ENCODE data around the gene FBXO2.

Gene FBXO2

GRCh38 chr1:11671205-11671543 lies 16.9 kb upstream of the FBXO2 start:
- peaks cover 0 to 57% (median 41%) of the 10 kb centered on the region in 11 experiments; a peak in 17 of 22 replicates for H4K20me1 ChIP-seq
- H3K4me2 ChIP-seq, result peak overlapping the region in 2 of 11 experiments; percentile 24 to 29; a peak in 2 of 22 replicates
- peaks cover 19 to 41% (median 26%) of the 10 kb centered on the region in 10 experiments for H3K4me1 ChIP-seq
- H3K9me3 ChIP-seq (replicated peaks in 1 of 11), result no peaks in the 10 kb centered on the region
- no peak overlapping the region for H3K27ac ChIP-seq
- H3K27me3 ChIP-seq, result no peaks in the 10 kb centered on the region
- peaks cover 50 to 87% (median 75%) of the 10 kb centered on the region in 11 experiments for H3K36me3 ChIP-seq
- no peak overlapping the region for H3K4me3 ChIP-seq
- H3K9ac ChIP-seq, result no peak overlapping the region
- no peak for TF ChIP-seq Cebpa-rat (IDR thresholded peaks at IDR 0.05)

- Histone ChIP-seq H3K4me1 (peaks cover 19 to 45% (median 30%) of the 10 kb centered on the region in 10 experiments), H3K9me3 (replicated peaks in 1 of 11) (no peaks in the 10 kb centered on the region), H3K36me3 (peaks cover 45 to 82% (median 70%) of the 10 kb centered on the region in 11 experiments), H3K4me3 (no peak overlapping the region), H3K9ac (no peak overlapping the region; a peak in 1 of 22 replicates), H3K27ac (no peak overlapping the region; a peak in 1 of 22 replicates), H4K20me1 (peaks cover 0 to 53% (median 37%) of the 10 kb centered on the region in 11 experiments; a peak in 17 of 22 replicates), H3K27me3 (no peaks in the 10 kb centered on the region), H3K4me2 (peak overlapping the region in 3 of 11 experiments; percentile 26 to 65 (median 48); a peak in 4 of 22 replicates)
- no peak for TF ChIP-seq Cebpa-rat (IDR thresholded peaks at IDR 0.05)
Measured at GRCh38 chr1:11670747-11671146, 16.5 kb upstream of the FBXO2 start.

DNA sequence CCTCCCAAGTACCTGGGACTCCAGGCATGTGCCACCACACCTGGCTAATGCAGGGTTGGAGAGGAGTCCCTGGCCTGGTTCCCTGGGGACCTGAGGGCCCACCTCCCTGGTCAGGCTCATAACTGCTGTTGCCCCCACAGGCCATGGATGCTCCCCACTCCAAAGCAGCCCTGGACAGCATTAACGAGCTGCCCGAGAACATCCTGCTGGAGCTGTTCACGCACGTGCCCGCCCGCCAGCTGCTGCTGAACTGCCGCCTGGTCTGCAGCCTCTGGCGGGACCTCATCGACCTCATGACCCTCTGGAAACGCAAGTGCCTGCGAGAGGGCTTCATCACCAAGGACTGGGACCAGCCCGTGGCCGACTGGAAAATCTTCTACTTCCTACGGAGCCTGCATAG lies 14.3 kb upstream of the FBXO2 start:
- peak overlapping the region in 3 of 11 experiments; percentile 2 to 39 (median 7); a peak in 3 of 22 replicates for H3K9ac ChIP-seq
- H3K4me3 ChIP-seq, result no peak overlapping the region
- no peak overlapping the region for H3K27ac ChIP-seq
- peak overlapping the region in 6 of 11 experiments; percentile 32 to 49 (median 38); a peak in 10 of 22 replicates for H3K4me2 ChIP-seq
- H3K4me1 ChIP-seq, result peaks cover 24 to 58% (median 43%) of the 10 kb centered on the region in 10 experiments
- peaks cover 0 to 32% (median 22%) of the 10 kb centered on the region in 11 experiments; a peak in 15 of 22 replicates for H4K20me1 ChIP-seq
- H3K27me3 ChIP-seq, result no peaks in the 10 kb centered on the region
- H3K9me3 ChIP-seq (replicated peaks in 1 of 11), result no peaks in the 10 kb centered on the region
- peaks cover 25 to 60% (median 48%) of the 10 kb centered on the region in 11 experiments for H3K36me3 ChIP-seq
- no peak for TF ChIP-seq Cebpa-rat (IDR thresholded peaks at IDR 0.05)

DNA sequence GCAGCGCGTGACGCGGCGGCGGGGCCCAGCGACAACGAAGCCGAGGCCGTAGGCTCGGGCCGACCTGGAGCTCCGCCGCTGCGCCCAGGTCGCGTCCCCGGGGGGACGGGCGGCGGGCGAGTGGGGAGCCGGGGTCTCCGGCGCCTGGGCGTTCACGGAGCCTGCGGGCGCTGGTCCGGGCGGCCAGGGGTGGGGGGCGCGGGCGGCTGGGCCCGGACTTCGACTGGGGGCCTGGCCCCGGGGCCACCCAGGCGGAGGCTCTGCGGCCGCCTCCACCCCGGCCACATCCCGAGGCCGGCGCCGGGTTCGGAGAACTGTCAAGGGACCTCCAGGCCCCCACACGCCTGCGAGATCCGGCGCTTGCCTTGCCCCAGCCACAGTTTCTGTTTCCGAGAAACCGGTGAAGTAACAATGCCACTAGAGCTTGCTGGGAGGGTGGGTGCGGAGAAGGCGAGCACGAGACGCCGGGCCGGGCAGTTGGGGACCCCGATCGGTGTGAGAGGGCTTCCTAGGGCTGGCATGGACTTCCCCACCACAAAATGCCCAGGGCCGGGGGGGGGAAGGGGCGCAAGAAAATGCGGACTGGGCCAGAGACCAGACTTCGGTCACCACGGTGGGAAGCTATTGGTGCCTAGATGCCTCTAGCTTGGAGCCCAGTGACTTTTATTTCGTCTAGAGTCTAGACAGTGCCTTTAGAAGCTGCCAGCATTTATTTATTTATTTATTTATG lies 10.3 kb upstream of the FBXO2 start:
- H3K4me2 ChIP-seq, result peak overlapping the region; percentile 79 to 94 (median 89)
- peaks cover 0 to 18% (median 6%) of the 10 kb centered on the region in 11 experiments; a peak in 5 of 22 replicates for H4K20me1 ChIP-seq
- H3K4me3 ChIP-seq, result peak overlapping the region; percentile 57 to 76 (median 66)
- peak overlapping the region; percentile 74 to 92 (median 81) for H3K27ac ChIP-seq
- peaks cover 5 to 64% (median 52%) of the 10 kb centered on the region in 10 experiments; a peak in 17 of 20 replicates for H3K4me1 ChIP-seq
- no peaks in the 10 kb centered on the region for H3K27me3 ChIP-seq
- H3K36me3 ChIP-seq, result peaks cover 8 to 50% (median 18%) of the 10 kb centered on the region in 11 experiments; a peak in 20 of 22 replicates
- H3K9me3 ChIP-seq (replicated peaks in 1 of 11), result no peaks in the 10 kb centered on the region
- H3K9ac ChIP-seq, result peak overlapping the region; percentile 77 to 89 (median 86)
- TF ChIP-seq Cebpa-rat (IDR thresholded peaks at IDR 0.05), result peak in 2 of 11 experiments; percentile 10 to 57; a peak in 1 of 22 replicates

GRCh38 chr1:11661103-11661502 lies 6.9 kb upstream of the FBXO2 start:
- Histone ChIP-seq H3K4me2 (no peak overlapping the region), H3K27ac (no peak overlapping the region), H3K4me3 (no peak overlapping the region), H4K20me1 (peaks cover 0 to 7% (median 0%) of the 10 kb centered on the region in 11 experiments; a peak in 2 of 22 replicates), H3K4me1 (peaks cover 0 to 45% (median 35%) of the 10 kb centered on the region in 10 experiments; a peak in 16 of 20 replicates), H3K9ac (no peak overlapping the region), H3K36me3 (peaks cover 0 to 41% (median 14%) of the 10 kb centered on the region in 11 experiments; a peak in 12 of 22 replicates), H3K9me3 (replicated peaks in 1 of 11) (no peaks in the 10 kb centered on the region), H3K27me3 (no peaks in the 10 kb centered on the region)
- no peak for TF ChIP-seq Cebpa-rat (IDR thresholded peaks at IDR 0.05)

- Histone ChIP-seq H3K36me3 (peaks cover 0 to 41% (median 14%) of the 10 kb centered on the region in 11 experiments; a peak in 12 of 22 replicates), H3K4me1 (peaks cover 9 to 42% (median 35%) of the 10 kb centered on the region in 10 experiments), H3K27me3 (peaks cover 0 to 9% (median 0%) of the 10 kb centered on the region in 11 experiments; a peak in 4 of 22 replicates), H3K27ac (no peak overlapping the region), H3K4me3 (no peak overlapping the region), H3K9ac (no peak overlapping the region), H3K4me2 (no peak overlapping the region), H3K9me3 (replicated peaks in 1 of 11) (no peaks in the 10 kb centered on the region), H4K20me1 (peaks cover 0 to 7% (median 0%) of the 10 kb centered on the region in 11 experiments; a peak in 5 of 22 replicates)
- no peak for TF ChIP-seq Cebpa-rat (IDR thresholded peaks at IDR 0.05)
Measured at GRCh38 chr1:11659748-11660147, 5.5 kb upstream of the FBXO2 start.

GRCh38 chr1:11658542-11658941 lies 4.3 kb upstream of the FBXO2 start:
- Histone ChIP-seq H4K20me1 (peaks cover 0 to 9% (median 0%) of the 10 kb centered on the region in 11 experiments; a peak in 6 of 22 replicates), H3K9me3 (replicated peaks in 1 of 11) (no peaks in the 10 kb centered on the region), H3K27ac (no peak overlapping the region), H3K4me1 (peaks cover 9 to 45% (median 29%) of the 10 kb centered on the region in 10 experiments), H3K4me3 (no peak overlapping the region), H3K27me3 (peaks cover 10 to 19% (median 11%) of the 10 kb centered on the region in 11 experiments; a peak in 21 of 22 replicates), H3K4me2 (no peak overlapping the region), H3K9ac (no peak overlapping the region), H3K36me3 (peaks cover 0 to 41% (median 14%) of the 10 kb centered on the region in 11 experiments; a peak in 12 of 22 replicates)
- no peak for TF ChIP-seq Cebpa-rat (IDR thresholded peaks at IDR 0.05)

GRCh38 chr1:11657654-11658053 lies 3.4 kb upstream of the FBXO2 start:
- peaks cover 0 to 6% (median 0%) of the 10 kb centered on the region in 11 experiments; a peak in 6 of 22 replicates for H4K20me1 ChIP-seq
- no peak for TF ChIP-seq Cebpa-rat (IDR thresholded peaks at IDR 0.05)
- peaks cover 9 to 38% (median 22%) of the 10 kb centered on the region in 10 experiments for H3K4me1 ChIP-seq
- no peak overlapping the region for H3K4me3 ChIP-seq
- peak overlapping the region in 7 of 11 experiments; percentile 27 to 56 (median 36); a peak in 9 of 22 replicates for H3K4me2 ChIP-seq
- peaks cover 10 to 28% (median 19%) of the 10 kb centered on the region in 11 experiments; a peak in 21 of 22 replicates for H3K27me3 ChIP-seq
- 0 out of 22 replicates have a peak overlapping the region, but pooled peaks of 2 of the 11 experiments have one; percentile 10 to 18 for H3K9ac ChIP-seq
- peaks cover 0 to 41% (median 14%) of the 10 kb centered on the region in 11 experiments; a peak in 12 of 22 replicates for H3K36me3 ChIP-seq
- H3K27ac ChIP-seq, result no peak overlapping the region
- H3K9me3 ChIP-seq (replicated peaks in 1 of 11), result no peaks in the 10 kb centered on the region

All from BLaER1 treated with 17β-estradiol and CSF1 and Interleukin-3, amounts not matched to agents 10 nM and 100 nM (cell line).